ENCODE data around the gene SERINC4.

- TF ChIP-seq MEF2A (IDR thresholded peaks at IDR 0.05; ENCODE audit: insufficient read depth, low read depth, low read length), result no peak
- TF ChIP-seq, protein P1, sequence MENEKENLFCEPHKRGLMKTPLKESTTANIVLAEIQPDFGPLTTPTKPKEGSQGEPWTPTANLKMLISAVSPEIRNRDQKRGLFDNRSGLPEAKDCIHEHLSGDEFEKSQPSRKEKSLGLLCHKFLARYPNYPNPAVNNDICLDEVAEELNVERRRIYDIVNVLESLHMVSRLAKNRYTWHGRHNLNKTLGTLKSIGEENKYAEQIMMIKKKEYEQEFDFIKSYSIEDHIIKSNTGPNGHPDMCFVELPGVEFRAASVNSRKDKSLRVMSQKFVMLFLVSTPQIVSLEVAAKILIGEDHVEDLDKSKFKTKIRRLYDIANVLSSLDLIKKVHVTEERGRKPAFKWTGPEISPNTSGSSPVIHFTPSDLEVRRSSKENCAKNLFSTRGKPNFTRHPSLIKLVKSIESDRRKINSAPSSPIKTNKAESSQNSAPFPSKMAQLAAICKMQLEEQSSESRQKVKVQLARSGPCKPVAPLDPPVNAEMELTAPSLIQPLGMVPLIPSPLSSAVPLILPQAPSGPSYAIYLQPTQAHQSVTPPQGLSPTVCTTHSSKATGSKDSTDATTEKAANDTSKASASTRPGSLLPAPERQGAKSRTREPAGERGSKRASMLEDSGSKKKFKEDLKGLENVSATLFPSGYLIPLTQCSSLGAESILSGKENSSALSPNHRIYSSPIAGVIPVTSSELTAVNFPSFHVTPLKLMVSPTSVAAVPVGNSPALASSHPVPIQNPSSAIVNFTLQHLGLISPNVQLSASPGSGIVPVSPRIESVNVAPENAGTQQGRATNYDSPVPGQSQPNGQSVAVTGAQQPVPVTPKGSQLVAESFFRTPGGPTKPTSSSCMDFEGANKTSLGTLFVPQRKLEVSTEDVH (IDR thresholded peaks at IDR 0.05; ENCODE audit: low read depth, partially characterized antibody), result no peak
- TF ChIP-seq ATF2 (IDR thresholded peaks at IDR 0.05; ENCODE audit: low read length), result no peak
- TF ChIP-seq CEBPB (IDR thresholded peaks at IDR 0.05; ENCODE audit: borderline replicate concordance in 1 of 2, low read depth in 2 of 2, low read length in 2 of 2), result no peak
- TF ChIP-seq ATF7 (IDR thresholded peaks at IDR 0.05; ENCODE audit: low read depth), result no peak
- TF ChIP-seq RFX5 (IDR thresholded peaks at IDR 0.05; ENCODE audit: low read depth, low read length), result no peak
- TF ChIP-seq, protein P2, sequence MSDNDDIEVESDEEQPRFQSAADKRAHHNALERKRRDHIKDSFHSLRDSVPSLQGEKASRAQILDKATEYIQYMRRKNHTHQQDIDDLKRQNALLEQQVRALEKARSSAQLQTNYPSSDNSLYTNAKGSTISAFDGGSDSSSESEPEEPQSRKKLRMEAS (IDR thresholded peaks at IDR 0.05; ENCODE audit: low read depth, low read length), result no peak
- TF ChIP-seq, protein P3, sequence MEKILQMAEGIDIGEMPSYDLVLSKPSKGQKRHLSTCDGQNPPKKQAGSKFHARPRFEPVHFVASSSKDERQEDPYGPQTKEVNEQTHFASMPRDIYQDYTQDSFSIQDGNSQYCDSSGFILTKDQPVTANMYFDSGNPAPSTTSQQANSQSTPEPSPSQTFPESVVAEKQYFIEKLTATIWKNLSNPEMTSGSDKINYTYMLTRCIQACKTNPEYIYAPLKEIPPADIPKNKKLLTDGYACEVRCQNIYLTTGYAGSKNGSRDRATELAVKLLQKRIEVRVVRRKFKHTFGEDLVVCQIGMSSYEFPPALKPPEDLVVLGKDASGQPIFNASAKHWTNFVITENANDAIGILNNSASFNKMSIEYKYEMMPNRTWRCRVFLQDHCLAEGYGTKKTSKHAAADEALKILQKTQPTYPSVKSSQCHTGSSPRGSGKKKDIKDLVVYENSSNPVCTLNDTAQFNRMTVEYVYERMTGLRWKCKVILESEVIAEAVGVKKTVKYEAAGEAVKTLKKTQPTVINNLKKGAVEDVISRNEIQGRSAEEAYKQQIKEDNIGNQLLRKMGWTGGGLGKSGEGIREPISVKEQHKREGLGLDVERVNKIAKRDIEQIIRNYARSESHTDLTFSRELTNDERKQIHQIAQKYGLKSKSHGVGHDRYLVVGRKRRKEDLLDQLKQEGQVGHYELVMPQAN (conservative IDR thresholded peaks at IDR 0.05), result no peak
These were observed 8.5 kb upstream of the SERINC4 start for GRCh38 chr15:43808435-43808950.
